Kidney (tissue), 14 donors: ENCODE data around the gene EEFSEC. TPM values are rescaled to one million over a fixed set of nuclear protein-coding genes. Genes with fewer than 3 reads are reported as not detected.

Experiments
- DNase-seq, 5 donors: peaks; one replicate each; pipeline ENCODE4 v3.0.0-alpha.2; 2013 to 2020
- FAIRE-seq: peaks from 2 replicates; lab custom pipeline; 2012; peaks lifted over from hg19 to GRCh38; lab: Jason Lieb, UNC
- H3K27ac ChIP-seq, 2 donors: one replicate each; pipeline ENCODE4 v1.7.0; 2013; ENCODE audit warnings: low read depth in 2 of 2, low read length in 2 of 2, inconsistent platforms in 1 of 2
- H3K27me3 ChIP-seq: one replicate; pipeline ENCODE4 v1.7.1; 2013; ENCODE audit warnings: low read length, inconsistent platforms; ENCODE audit not compliant: control insufficient read depth, insufficient read depth
- H3K36me3 ChIP-seq, 3 donors: one replicate each; pipeline versions ENCODE4 v1.7.0 to v1.7.1; 2013; ENCODE audit warnings: low read length in 3 of 3, control low read depth in 1 of 3, inconsistent platforms in 1 of 3; ENCODE audit not compliant: insufficient read depth in 3 of 3, control insufficient read depth in 2 of 3
- H3K4me1 ChIP-seq, 3 donors: one replicate each; pipeline versions ENCODE4 v1.7.0 to v1.7.1; 2013; ENCODE audit warnings: low read length in 3 of 3, inconsistent platforms in 1 of 3, low read depth in 1 of 3; ENCODE audit not compliant: control insufficient read depth in 2 of 3, insufficient read depth in 2 of 3
- H3K4me3 ChIP-seq, 3 donors: one replicate each; pipeline versions ENCODE4 v1.7.0 to v1.8.1; 2013; ENCODE audit warnings: low read length in 3 of 3, control low read depth in 1 of 3, inconsistent platforms in 1 of 3
- H3K9ac ChIP-seq, 3 donors: one replicate each; pipeline versions ENCODE4 v1.7.0 to v1.7.1; 2013; ENCODE audit warnings: low read length in 3 of 3, control low read depth in 1 of 3, inconsistent platforms in 1 of 3
- H3K9me3 ChIP-seq, 3 donors: one replicate each; pipeline versions ENCODE4 v1.7.0 to v1.7.1; 2013; ENCODE audit warnings: low read length in 3 of 3, control low read depth in 1 of 3, inconsistent platforms in 1 of 3; ENCODE audit not compliant: control insufficient read depth in 2 of 3, insufficient read depth in 1 of 3
- intact Hi-C: fragments of 100-400 bp; cut with DNase I; formaldehyde crosslinking; loops from one replicate; pipeline ENCODE4 v1.11.1; 2022
- polyA plus RNA-seq: library from polyadenylated mRNA; stranded (reverse); fragments of 350-450 nt; fragmentation: Illumina TruSeq; extraction: RNeasy Lipid Tissue Mini Kit (QIAGEN cat#74804); gene quantifications from one replicate; pipeline ENCODE4 v1.2.3, GENCODE V29; 2014; ENCODE audit warnings: low read depth, low replicate concordance; ENCODE audit not compliant: insufficient read depth
- total RNA-seq: library from RNA; stranded (reverse); fragmentation: NEBNext Ultra II Directional; extraction: Animal tissue kit (Norgen Biotek cat#: 25700); gene quantifications from one replicate; pipeline ENCODE4 v1.2.1, GENCODE V29; 2021
- TF ChIP-seq, protein P1 (sequence below): IDR thresholded peaks from 3 replicates; pipeline ENCODE4 v1.5.1; 2012; ENCODE audit warnings: mild to moderate bottlenecking, moderate library complexity, borderline replicate concordance; ENCODE audit not compliant: insufficient read depth; ENCODE audit errors: extremely low read depth
- donor health status: control.
- donor health status: control.
- donor health status: control.
- donor health status: control.
- donor health status: control.
- donor health status: DM: yes; HTN: yes; CAD: no.
- donor health status: Normal renal cell carcinoma (clear cell type).

The EEFSEC gene
- total and polyA plus RNA-seq, 2 donors from 2014 or later, result 15.2 to 23.2 TPM

DNA sequence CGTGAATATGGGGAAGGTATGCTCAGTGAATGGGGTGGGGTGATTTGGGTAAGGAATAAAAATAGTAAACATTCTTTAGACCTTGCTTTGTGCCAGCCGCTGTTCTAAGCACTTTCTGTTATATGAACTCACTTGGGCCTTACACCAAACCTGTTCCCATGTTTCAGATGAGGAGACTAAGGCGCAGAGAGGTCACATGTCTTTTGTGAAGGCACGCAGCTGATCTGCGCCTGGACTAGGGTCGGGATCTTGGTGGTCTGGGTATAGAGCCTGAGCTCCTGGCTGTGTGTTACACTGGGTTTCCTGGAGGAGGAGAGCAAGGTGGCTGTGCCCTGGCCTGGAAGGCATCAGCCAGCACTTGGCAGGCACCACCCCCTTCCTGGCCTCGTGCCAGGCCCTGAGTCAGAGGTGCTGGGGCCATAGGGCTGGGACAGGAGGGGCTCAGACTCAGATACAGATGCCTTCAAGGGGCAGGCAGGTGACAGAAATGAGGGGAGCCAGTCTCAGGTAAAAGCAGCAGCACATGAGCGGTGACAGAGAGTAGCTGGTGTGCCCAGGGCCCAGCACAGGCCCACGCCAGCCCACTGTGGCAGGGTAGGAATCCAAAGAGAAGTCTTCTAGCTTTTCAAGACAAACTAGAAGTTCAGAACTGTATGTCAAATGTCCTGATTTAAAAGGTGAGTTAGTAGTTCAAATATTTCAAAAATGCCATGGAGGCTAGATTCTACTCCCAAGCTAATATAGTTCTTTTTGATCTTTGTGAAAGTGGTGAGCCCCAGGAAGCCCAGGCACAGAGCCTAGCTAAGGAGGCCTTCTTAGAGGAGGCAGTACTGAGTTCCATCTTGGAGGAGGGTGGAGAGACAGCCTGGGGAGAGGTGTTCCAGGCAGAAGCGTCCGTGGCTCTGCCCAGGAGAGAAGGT, 230.3 kb downstream of the EEFSEC start:
- no peaks in the 10 kb centered on the region for H3K27me3 ChIP-seq
- peak overlapping the region in 1 of 2 donors; percentile 2 for H3K27ac ChIP-seq

DNA sequence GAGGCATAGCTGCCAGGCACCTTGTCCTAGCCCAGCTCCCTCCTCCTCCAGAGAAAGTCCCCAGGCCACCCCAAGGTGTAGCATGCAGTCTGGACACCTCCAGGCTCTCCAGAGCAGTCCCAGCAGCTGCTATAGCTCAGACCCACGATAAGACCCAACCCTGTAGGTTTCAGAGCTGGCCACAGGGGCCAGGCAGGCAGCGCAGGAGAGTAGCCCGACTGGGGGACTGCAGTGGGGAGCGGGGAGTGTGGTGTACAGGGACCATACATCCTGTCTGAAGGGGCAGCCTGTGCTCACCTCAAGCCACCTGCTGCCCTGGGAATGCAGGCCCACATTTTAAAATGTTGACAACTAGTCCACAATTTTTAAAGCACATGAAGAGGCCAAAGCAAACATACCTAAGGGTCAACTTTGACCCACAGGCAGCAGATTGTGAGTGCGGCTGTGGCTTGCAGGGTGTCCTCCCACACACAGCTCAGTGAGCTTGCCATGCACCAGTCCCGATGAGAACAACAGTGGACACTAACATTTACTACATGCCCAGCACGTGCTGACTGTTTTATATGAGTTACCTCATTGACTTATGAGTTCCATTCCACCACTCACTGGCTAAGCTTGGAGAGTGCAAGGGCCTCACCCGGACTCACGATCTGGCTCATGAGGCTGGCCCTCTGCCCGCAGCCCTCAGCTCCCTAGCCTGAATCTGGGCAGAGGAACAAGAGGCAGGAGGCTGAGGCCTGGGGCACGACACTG, 232.0 kb downstream of the EEFSEC start:
- Histone ChIP-seq H3K27ac (no peak overlapping the region), H3K4me3 (no peak overlapping the region), H3K27me3 (no peaks in the 10 kb centered on the region), H3K4me1 (peaks cover 0 to 44% (median 26%) of the 10 kb centered on the region in 3 donors), H3K9me3 (no peaks in the 10 kb centered on the region), H3K9ac (no peak overlapping the region), H3K36me3 (no peaks in the 10 kb centered on the region)
- TF ChIP-seq, protein P1, sequence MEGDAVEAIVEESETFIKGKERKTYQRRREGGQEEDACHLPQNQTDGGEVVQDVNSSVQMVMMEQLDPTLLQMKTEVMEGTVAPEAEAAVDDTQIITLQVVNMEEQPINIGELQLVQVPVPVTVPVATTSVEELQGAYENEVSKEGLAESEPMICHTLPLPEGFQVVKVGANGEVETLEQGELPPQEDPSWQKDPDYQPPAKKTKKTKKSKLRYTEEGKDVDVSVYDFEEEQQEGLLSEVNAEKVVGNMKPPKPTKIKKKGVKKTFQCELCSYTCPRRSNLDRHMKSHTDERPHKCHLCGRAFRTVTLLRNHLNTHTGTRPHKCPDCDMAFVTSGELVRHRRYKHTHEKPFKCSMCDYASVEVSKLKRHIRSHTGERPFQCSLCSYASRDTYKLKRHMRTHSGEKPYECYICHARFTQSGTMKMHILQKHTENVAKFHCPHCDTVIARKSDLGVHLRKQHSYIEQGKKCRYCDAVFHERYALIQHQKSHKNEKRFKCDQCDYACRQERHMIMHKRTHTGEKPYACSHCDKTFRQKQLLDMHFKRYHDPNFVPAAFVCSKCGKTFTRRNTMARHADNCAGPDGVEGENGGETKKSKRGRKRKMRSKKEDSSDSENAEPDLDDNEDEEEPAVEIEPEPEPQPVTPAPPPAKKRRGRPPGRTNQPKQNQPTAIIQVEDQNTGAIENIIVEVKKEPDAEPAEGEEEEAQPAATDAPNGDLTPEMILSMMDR, result no peak
- FAIRE-seq (no peak), DNase-seq (peak; percentile 71 to 89 (median 80))
- intact Hi-C loops, result no loop called here

More for the DNA sequence above, 230.3 kb downstream of the EEFSEC start:
- DNase-seq (peak; percentile 48 to 92 (median 65)), FAIRE-seq (no peak)
- H3K9me3 ChIP-seq, result no peaks in the 10 kb centered on the region
- no peaks in the 10 kb centered on the region for H3K36me3 ChIP-seq
- no peak overlapping the region for H3K4me3 ChIP-seq
- peaks cover 0 to 44% (median 27%) of the 10 kb centered on the region in 3 donors for H3K4me1 ChIP-seq
- intact Hi-C loops, result no loop called here
- H3K9ac ChIP-seq, result peak overlapping the region in 1 of 3 donors; percentile 2
- TF ChIP-seq, protein P1, result no peak

DNA sequence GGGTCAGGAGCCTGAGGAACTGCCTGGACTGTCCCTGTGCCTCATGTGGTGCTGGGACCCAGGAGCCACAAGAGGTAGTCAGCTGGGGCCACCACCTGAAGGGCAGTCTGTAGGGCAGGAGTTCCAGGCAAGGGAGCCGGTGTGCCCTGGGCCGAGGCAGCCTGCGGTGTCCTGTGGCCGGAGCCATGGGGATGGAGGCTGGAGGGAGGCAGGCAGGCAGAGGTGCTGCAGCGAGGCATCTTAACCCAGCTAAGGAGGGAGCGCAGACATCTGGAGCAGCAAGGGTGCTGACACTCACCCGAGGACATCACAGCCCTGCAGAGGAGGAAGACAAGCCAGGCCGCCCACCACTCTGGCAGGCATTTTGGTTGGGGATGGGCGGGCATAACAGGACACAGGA, 235.7 kb downstream of the EEFSEC start:
- Histone ChIP-seq H3K36me3 (no peaks in the 10 kb centered on the region), H3K9ac (no peak overlapping the region), H3K9me3 (no peaks in the 10 kb centered on the region), H3K4me3 (no peak overlapping the region), H3K27me3 (no peaks in the 10 kb centered on the region), H3K27ac (no peak overlapping the region), H3K4me1 (peaks cover 0 to 22% (median 5%) of the 10 kb centered on the region in 3 donors)
- TF ChIP-seq, protein P1, result no peak
- FAIRE-seq (no peak), DNase-seq (no peak)
- intact Hi-C loops, result no loop called here
